ENCODE results near the gene MSL3B.

The MSL3B gene

GRCh38 chr2:233839447-233839820 lies 28.8 kb downstream of the MSL3B start:
- Histone ChIP-seq H3K27me3 (ENCODE audit: insufficient read depth, low read depth) (no peaks in the 10 kb centered on the region), H3F3A (ENCODE audit: insufficient read depth, low read depth) (peaks cover 33% of the 10 kb centered on the region; the same call in 1 of the 2 replicates), H3K4me2 (no peak overlapping the region), H3K4me1 (replicated peaks; ENCODE audit: insufficient read depth) (no peaks in the 10 kb centered on the region), H4K20me1 (ENCODE audit: insufficient read depth) (peaks cover 14% of the 10 kb centered on the region; the same call in 1 of the 2 replicates), H3K9me3 (ENCODE audit: insufficient read depth, low read depth) (no peaks in the 10 kb centered on the region), H3K27ac (no peak overlapping the region), H3K36me3 (ENCODE audit: low read depth) (peaks cover 75% of the 10 kb centered on the region), H2AFZ (no peak overlapping the region), H3K9me2 (ENCODE audit: insufficient read depth) (no peaks in the 10 kb centered on the region), H3K79me2 (ENCODE audit: low read depth) (peaks cover 72% of the 10 kb centered on the region), H3K4me3 (no peak overlapping the region)
- BruUV-seq (replicated peaks) = no TSS peak
- CTCF ChIA-PET = no interaction called here
- intact Hi-C loops (cut with micrococcal nuclease; ENCODE audit: unreplicated experiment) = no loop called here
- no peak for DNase-seq
- POLR2A ChIA-PET (ENCODE audit: unreplicated experiment) = interaction anchor here (0.6 kb wide), 1 partner anchor 97 kb away, joined by 7 read pairs; no protein-coding TSS in a partner anchor
- TF ChIP-seq CTCF (conservative IDR thresholded peaks at IDR 0.05) (no peak), EZH2 (IDR thresholded peaks at IDR 0.05; ENCODE audit: low read depth) (no peak)

- CTCF ChIA-PET = no interaction called here
- intact Hi-C loops (cut with micrococcal nuclease; ENCODE audit: unreplicated experiment) = no loop called here
Observed at GRCh38 chr2:233838726-233839446, 29.3 kb downstream of the MSL3B start.

GRCh38 chr2:233838251-233838650 lies 29.9 kb downstream of the MSL3B start:
- TF ChIP-seq EZH2 (IDR thresholded peaks at IDR 0.05; ENCODE audit: low read depth) (no peak), CTCF (conservative IDR thresholded peaks at IDR 0.05) (no peak)
- no peak for DNase-seq
- peaks cover 14% of the 10 kb centered on the region; the same call in 1 of the 2 replicates for H4K20me1 ChIP-seq (ENCODE audit: insufficient read depth)
- H3K79me2 ChIP-seq (ENCODE audit: low read depth) = peaks cover 63% of the 10 kb centered on the region
- no peak overlapping the region for H3K4me2 ChIP-seq
- H2AFZ ChIP-seq = no peak overlapping the region
- CTCF ChIA-PET = no interaction called here
- POLR2A ChIA-PET (ENCODE audit: unreplicated experiment) = no interaction called here
- no peaks in the 10 kb centered on the region for H3K27me3 ChIP-seq (ENCODE audit: insufficient read depth, low read depth)
- peaks cover 63% of the 10 kb centered on the region for H3K36me3 ChIP-seq (ENCODE audit: low read depth)
- no peaks in the 10 kb centered on the region for H3K4me1 ChIP-seq (replicated peaks; ENCODE audit: insufficient read depth)
- no peak overlapping the region for H3K27ac ChIP-seq
- intact Hi-C loops (cut with micrococcal nuclease; ENCODE audit: unreplicated experiment) = no loop called here
- no peak overlapping the region for H3K4me3 ChIP-seq
- no peaks in the 10 kb centered on the region for H3K9me3 ChIP-seq (ENCODE audit: insufficient read depth, low read depth)
- H3K9me2 ChIP-seq (ENCODE audit: insufficient read depth) = no peaks in the 10 kb centered on the region
- H3F3A ChIP-seq (ENCODE audit: insufficient read depth, low read depth) = peaks cover 41% of the 10 kb centered on the region; the same call in 1 of the 2 replicates
- no TSS peak for BruUV-seq (replicated peaks)

More at GRCh38 chr2:233838726-233839446, 29.3 kb downstream of the MSL3B start:
- H3F3A ChIP-seq (ENCODE audit: insufficient read depth, low read depth) = peaks cover 38% of the 10 kb centered on the region; the same call in 1 of the 2 replicates
- no peak for TF ChIP-seq CTCF (conservative IDR thresholded peaks at IDR 0.05)
- no peak for TF ChIP-seq EZH2 (IDR thresholded peaks at IDR 0.05; ENCODE audit: low read depth)
- H3K36me3 ChIP-seq (ENCODE audit: low read depth) = peaks cover 69% of the 10 kb centered on the region
- no peaks in the 10 kb centered on the region for H3K9me3 ChIP-seq (ENCODE audit: insufficient read depth, low read depth)
- no peaks in the 10 kb centered on the region for H3K27me3 ChIP-seq (ENCODE audit: insufficient read depth, low read depth)
- H3K4me2 ChIP-seq = no peak overlapping the region
- no peaks in the 10 kb centered on the region for H3K4me1 ChIP-seq (replicated peaks; ENCODE audit: insufficient read depth)
- H3K9me2 ChIP-seq (ENCODE audit: insufficient read depth) = no peaks in the 10 kb centered on the region
- no TSS peak for BruUV-seq (replicated peaks)
- peaks cover 14% of the 10 kb centered on the region; the same call in 1 of the 2 replicates for H4K20me1 ChIP-seq (ENCODE audit: insufficient read depth)
- H3K27ac ChIP-seq = no peak overlapping the region
- POLR2A ChIA-PET (ENCODE audit: unreplicated experiment) = interaction anchor here (0.6 kb wide), 1 partner anchor 96 kb away, joined by 7 read pairs; no protein-coding TSS in a partner anchor
- H3K79me2 ChIP-seq (ENCODE audit: low read depth) = peaks cover 68% of the 10 kb centered on the region
- H3K4me3 ChIP-seq = no peak overlapping the region
- no peak for DNase-seq
- no peak overlapping the region for H2AFZ ChIP-seq

Data from PC-9 (cell line).